Heart right ventricle (tissue), 16 donors: ENCODE data around the gene CMTM1. TPM values are rescaled to one million over a fixed set of nuclear protein-coding genes. Genes with fewer than 3 reads are reported as not detected.
"Not testable (repeated sequence)": the region's sequence is repeated elsewhere in the genome, so short reads cannot be mapped to it uniquely, and the experiment has no call there.

Experiments
- ATAC-seq, 8 donors: fragments of 200-7000 bp; cut with Tn5 transposase; one replicate each; pipeline ENCODE4 v1.9.1; 2020; ENCODE audit warnings: mild to moderate bottlenecking in 8 of 8, moderate library complexity in 8 of 8, moderate number of reproducible peaks in 1 of 8
- DNase-seq, 2 donors: peaks; one replicate each; pipeline ENCODE4 v3.0.0-alpha.2; 2020
- H3K27ac ChIP-seq, 10 donors: fragments of 200-600 bp; sonication (generic) in 2 of 10; one replicate each; pipeline versions ENCODE4 v1.5.0 to v1.8.0; 2020 to 2022; ENCODE audit warnings: mild to moderate bottlenecking in 3 of 10
- H3K27me3 ChIP-seq, 7 donors: fragments of 200-600 bp; one replicate each; pipeline ENCODE4 v1.8.0; 2021 to 2022; ENCODE audit warnings: mild to moderate bottlenecking in 2 of 7
- H3K36me3 ChIP-seq, 9 donors: fragments of 200-600 bp; sonication (generic) in 1 of 9; one replicate each; pipeline versions ENCODE4 v1.5.0 to v1.8.0; 2020 to 2022; ENCODE audit warnings: mild to moderate bottlenecking in 2 of 9
- H3K4me1 ChIP-seq, 9 donors: fragments of 200-600 bp; sonication (generic) in 1 of 9; one replicate each; pipeline versions ENCODE4 v1.5.0 to v1.8.0; 2020 to 2022; ENCODE audit warnings: mild to moderate bottlenecking in 4 of 9
- H3K4me3 ChIP-seq, 10 donors: fragments of 200-600 bp; sonication (generic) in 2 of 10; one replicate each; pipeline versions ENCODE4 v1.5.0 to v1.8.0; 2020 to 2022; ENCODE audit warnings: mild to moderate bottlenecking in 7 of 10, moderate library complexity in 2 of 10
- H3K9me3 ChIP-seq, 11 donors: fragments of 200-600 bp in 10 of 11; sonication (generic) in 2 of 11; one replicate each; pipeline versions ENCODE4 v1.5.0 to v1.8.0; 2013 to 2022; ENCODE audit warnings: mild to moderate bottlenecking in 2 of 11, control low read depth in 1 of 11, moderate library complexity in 1 of 11
- CTCF ChIP-seq, 9 donors: fragments of 200-600 bp; sonication (generic) in 2 of 9; IDR thresholded peaks; one replicate each; pipeline versions ENCODE4 v1.5.0 to v1.8.0; 2021 to 2022; ENCODE audit warnings: antibody characterized with exemption in 9 of 9, mild to moderate bottlenecking in 5 of 9, moderate library complexity in 1 of 9
- WGBS, 2 donors: extraction: QIAGEN DNeasy Blood & Tissue Kit; methylation state at CpG; one replicate each; pipeline ENCODE4 v1.1.7; 2013; ENCODE audit warnings: inconsistent platforms in 1 of 2; 5-methylcytosine and 5-hydroxymethylcytosine counted together
- intact Hi-C, 10 donors: fragments of 100-400 bp; cut with DNase I; formaldehyde crosslinking; loops; one replicate each; pipeline versions ENCODE4 v1.11.1 to v1.14.2; 2022
- polyA plus RNA-seq, 2 donors: library from polyadenylated mRNA; stranded (reverse); fragments of 200-250 nt; gene quantifications; one replicate each; pipeline ENCODE4 v1.2.3, GENCODE V29; 2013
- total RNA-seq, 10 donors: library from RNA; stranded (reverse); fragmentation: NEBNext Ultra II Directional in 3 of 10; extraction: Animal tissue kit (Norgen Biotek cat#: 25700) in 3 of 10; gene quantifications; one replicate each; pipeline versions ENCODE4 v1.2.1 to v1.2.4, GENCODE V29; 2021 to 2023
- donor health status: Arrhythmogenic right ventricular cardiomyopathy.
- donor health status: ischemic (EF 13 %, LVEDD 7.1; RV severe dilation, severe dysfunction).
- donor health status: healthy with polysubstance abuse.
- donor health status: DM: no; HTN: yes; CAD: no.
- donor health status: DM: no; HTN: no; CAD: no.
- donor health status: ischemic (EF 25% LVEDD 6.9; RV normal size, moderate dysfunction).
- donor health status: ischemic (EF 25% LVEDD 5.7; RV mildly dilated, moderate dysfunction).
- donor health status: healthy.
- donor health status: DM: yes; HTN: yes; CAD: no.
- donor health status: Ischemic cardiomyopathy.
- donor health status: ischemic (EF 35%, LVEDD 5.7; RV mildly dilated, moderate dysfunction).
- donor health status: nonischemic (EF 11% LVEDD 7.7; RV severe dilation, severe dysfunction).
- donor health status: DM: yes; HTN: yes; CAD: no.
- donor health status: PGD.
- donor health status: ischemic (EF 29% LVEDD 5.4; RV normal size, mild dysfunction).
- donor health status: nonischemic (EF 23%, LVEDD 6.1; RV moderate dilation, normal function).

CMTM1 gene
- total and polyA plus RNA-seq, 12 donors: 0.19 to 2.1 (median 0.95) TPM; not detected in 1

GRCh38 chr16:66563574-66564334, 2.5 kb upstream of the CMTM1 start:
- peaks cover 0 to 4% (median 0%) of the 10 kb centered on the region in 11 donors for H3K9me3 ChIP-seq
- TF ChIP-seq CTCF (IDR thresholded peaks at IDR 0.05): no peak

GRCh38 chr16:66567270-66567669, 1.0 kb downstream of the CMTM1 start:
- ATAC-seq, H3K27ac ChIP-seq, H3K9me3 ChIP-seq, intact Hi-C loops, H3K27me3 ChIP-seq, DNase-seq, H3K4me3 ChIP-seq: not testable (repeated sequence)
- Histone ChIP-seq H3K4me1 (peaks cover 0 to 33% (median 0%) of the 10 kb centered on the region in 9 donors), H3K36me3 (peaks cover 0 to 57% (median 0%) of the 10 kb centered on the region in 9 donors)
- WGBS, 2 donors: 95 to 96% methylated on average over 3 of the region's 3 CpGs

More at GRCh38 chr16:66563574-66564334, 2.5 kb upstream of the CMTM1 start:
- Histone ChIP-seq H3K27me3 (no peaks in the 10 kb centered on the region), H3K27ac (no peak overlapping the region), H3K4me1 (peaks cover 0 to 39% (median 0%) of the 10 kb centered on the region in 9 donors), H3K4me3 (no peak overlapping the region), H3K36me3 (peaks cover 0 to 91% (median 0%) of the 10 kb centered on the region in 9 donors)
- 95% methylated on average over 2 of the region's 2 CpGs for WGBS, 2 donors
- intact Hi-C loops: no loop called here
- no peak for ATAC-seq
- DNase-seq: no peak

- H3K9me3 ChIP-seq: peaks cover 0 to 4% (median 0%) of the 10 kb centered on the region in 11 donors
- no peak overlapping the region for H3K4me3 ChIP-seq
- H3K4me1 ChIP-seq: peaks cover 0 to 26% (median 0%) of the 10 kb centered on the region in 9 donors
- 95 to 98% methylated on average over 2 of the region's 2 CpGs for WGBS, 2 donors
- H3K27me3 ChIP-seq: no peaks in the 10 kb centered on the region
- intact Hi-C loops: no loop called here
- peaks cover 0 to 46% (median 0%) of the 10 kb centered on the region in 9 donors for H3K36me3 ChIP-seq
- TF ChIP-seq CTCF (IDR thresholded peaks at IDR 0.05): no peak
- H3K27ac ChIP-seq: no peak overlapping the region
- DNase-seq: no peak
- no peak for ATAC-seq
Measured at GRCh38 chr16:66568355-66568754, 2.1 kb downstream of the CMTM1 start.

- peaks cover 0 to 4% (median 0%) of the 10 kb centered on the region in 11 donors for H3K9me3 ChIP-seq
- no peak for ATAC-seq
- DNase-seq: no peak
- H3K4me3 ChIP-seq: no peak overlapping the region
- no peak for TF ChIP-seq CTCF (IDR thresholded peaks at IDR 0.05)
- H3K27me3 ChIP-seq: no peaks in the 10 kb centered on the region
- peaks cover 0 to 39% (median 0%) of the 10 kb centered on the region in 9 donors for H3K36me3 ChIP-seq
- H3K27ac ChIP-seq: peak overlapping the region in 1 of 10 donors; percentile 29
- peaks cover 0 to 26% (median 0%) of the 10 kb centered on the region in 9 donors for H3K4me1 ChIP-seq
- WGBS, 2 donors: 98 to 100% methylated on average over 1 of the region's 1 CpG
- intact Hi-C loops: no loop called here
Measured at GRCh38 chr16:66569131-66569530, 2.9 kb downstream of the CMTM1 start.
